8988T (cell line): ENCODE measurements around the gene PKP4.

Source experiments
- DNase-seq: peaks from one replicate; pipeline ENCODE4 v3.0.0; 2011

Gene PKP4

DNA sequence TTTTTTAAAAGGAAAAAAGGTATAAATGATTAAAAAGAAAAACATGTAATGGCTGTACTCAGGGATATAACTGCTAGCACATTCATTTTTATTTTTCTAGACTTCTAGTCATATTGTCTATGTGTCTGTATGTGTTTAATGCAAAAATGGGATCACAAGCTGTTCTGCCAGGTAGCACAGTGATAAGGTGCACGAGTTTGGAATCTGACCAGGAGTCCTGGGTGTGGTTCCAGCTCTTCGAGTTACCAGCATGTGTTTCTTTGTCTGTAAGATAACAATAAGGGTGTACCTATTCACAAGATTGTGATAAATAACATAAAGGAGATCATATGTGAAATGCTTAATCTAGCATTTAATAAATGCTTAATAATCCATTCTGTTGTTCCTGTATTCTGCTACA lies 145.3 kb downstream of the PKP4 start:
- DNase-seq = no peak

GRCh38 chr2:158603205-158603604 lies 146.5 kb downstream of the PKP4 start:
- no peak for DNase-seq

DNA sequence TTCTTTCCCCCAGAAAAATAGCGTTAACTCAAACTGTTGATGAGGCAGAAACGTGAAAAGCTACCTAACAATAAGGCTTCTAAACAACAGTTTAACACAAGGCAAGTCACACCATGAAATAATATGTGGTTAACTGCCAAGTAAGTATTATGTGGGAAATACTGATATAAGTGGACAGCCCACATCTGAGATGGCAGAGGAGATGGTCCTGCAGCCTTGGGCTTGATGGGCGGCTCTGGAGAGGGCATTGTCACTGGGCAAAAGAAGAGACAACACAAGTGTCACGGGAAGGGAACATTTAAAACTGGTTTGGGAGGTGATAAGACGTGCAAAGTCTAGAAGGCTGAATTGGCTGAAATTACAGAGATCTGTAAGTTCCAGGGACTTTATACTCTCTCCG lies 147.2 kb downstream of the PKP4 start:
- no peak for DNase-seq

DNA sequence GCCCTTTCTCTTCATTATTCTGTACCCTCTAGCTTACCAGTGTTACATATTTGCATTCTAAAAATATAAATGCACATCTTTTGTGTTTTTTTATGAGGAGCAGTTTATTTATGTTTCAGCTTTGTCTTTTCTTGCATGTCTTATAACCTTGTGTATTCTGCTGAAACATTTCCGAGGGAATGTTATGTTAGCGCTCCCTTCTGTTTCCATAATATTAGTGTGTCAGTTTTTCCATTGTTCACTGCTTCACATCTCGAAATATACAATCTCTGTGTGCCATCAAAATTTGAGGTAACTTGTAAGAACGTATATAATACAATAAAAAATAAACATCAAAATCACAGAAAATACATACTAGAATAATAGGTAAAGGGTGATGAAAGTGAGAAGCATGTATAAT lies 153.3 kb downstream of the PKP4 start:
- DNase-seq = no peak

GRCh38 chr2:158616480-158617000 lies 159.8 kb downstream of the PKP4 start:
- no peak for DNase-seq

DNA sequence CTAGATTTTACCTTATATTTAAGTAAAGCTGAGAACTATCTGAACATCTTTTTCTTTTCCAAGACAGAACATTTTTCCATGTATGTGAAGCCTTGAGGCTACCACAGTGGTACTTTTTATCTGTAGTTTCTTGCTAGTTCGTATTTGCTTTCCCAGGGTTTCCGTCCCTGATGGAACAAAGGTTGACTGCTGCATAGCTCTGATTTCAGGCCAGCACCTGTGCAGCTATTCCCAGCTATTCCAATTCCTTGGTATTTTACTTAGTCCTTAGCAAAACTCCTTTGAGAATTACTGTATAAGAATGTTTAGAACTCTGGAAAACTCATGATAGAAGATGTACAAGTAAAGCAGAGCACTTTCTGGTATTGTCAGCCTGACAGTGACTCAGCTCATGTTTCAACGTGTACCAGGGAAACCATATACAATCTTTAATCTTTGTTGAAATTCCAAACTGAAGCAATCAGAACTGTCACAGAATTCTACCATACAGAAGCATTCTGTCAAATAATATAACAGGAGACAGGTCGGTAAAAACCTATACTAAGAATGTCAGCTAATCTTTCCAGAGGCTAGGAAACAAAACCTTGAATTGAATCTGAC lies 162.2 kb downstream of the PKP4 start:
- DNase-seq = no peak

- DNase-seq = no peak
Observed at GRCh38 chr2:158619496-158619895, 162.7 kb downstream of the PKP4 start.

DNA sequence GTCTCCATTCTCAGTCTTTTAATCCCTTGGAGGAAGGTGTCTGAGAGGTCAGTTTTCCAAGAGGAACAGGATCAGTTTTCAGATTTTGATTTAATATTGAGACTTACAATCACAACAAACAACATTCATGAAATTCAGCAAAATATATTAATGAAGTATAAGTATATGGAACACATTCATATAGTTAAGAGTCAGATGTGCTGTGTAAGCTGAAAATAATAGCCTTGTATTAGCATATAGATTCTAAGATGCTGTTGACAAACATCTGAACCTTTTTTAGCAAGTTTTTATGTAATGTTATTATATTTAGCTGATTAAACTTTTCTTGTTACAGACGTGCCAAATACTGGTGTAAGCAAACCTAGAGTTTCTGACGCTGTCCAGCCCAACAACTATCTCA lies 163.9 kb downstream of the PKP4 start:
- DNase-seq = no peak

GRCh38 chr2:158624071-158624667 lies 167.4 kb downstream of the PKP4 start:
- DNase-seq = no peak

DNA sequence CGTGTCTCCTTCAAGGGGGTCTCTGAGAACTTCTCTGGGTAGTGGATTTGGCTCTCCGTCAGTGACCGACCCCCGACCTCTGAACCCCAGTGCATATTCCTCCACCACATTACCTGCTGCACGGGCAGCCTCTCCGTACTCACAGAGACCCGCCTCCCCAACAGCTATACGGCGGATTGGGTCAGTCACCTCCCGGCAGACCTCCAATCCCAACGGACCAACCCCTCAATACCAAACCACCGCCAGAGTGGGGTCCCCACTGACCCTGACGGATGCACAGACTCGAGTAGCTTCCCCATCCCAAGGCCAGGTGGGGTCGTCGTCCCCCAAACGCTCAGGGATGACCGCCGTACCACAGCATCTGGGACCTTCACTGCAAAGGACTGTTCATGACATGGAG lies 168.2 kb downstream of the PKP4 start:
- DNase-seq = no peak

- DNase-seq = no peak
Observed at GRCh38 chr2:158629116-158629515, 172.4 kb downstream of the PKP4 start.

- DNase-seq = no peak
Observed at GRCh38 chr2:158633261-158633660, 176.5 kb downstream of the PKP4 start.

- DNase-seq = no peak
Observed at GRCh38 chr2:158634627-158635026, 177.9 kb downstream of the PKP4 start.

GRCh38 chr2:158635961-158636601 lies 179.3 kb downstream of the PKP4 start:
- no peak for DNase-seq

GRCh38 chr2:158637357-158637756 lies 180.6 kb downstream of the PKP4 start:
- DNase-seq = no peak

DNA sequence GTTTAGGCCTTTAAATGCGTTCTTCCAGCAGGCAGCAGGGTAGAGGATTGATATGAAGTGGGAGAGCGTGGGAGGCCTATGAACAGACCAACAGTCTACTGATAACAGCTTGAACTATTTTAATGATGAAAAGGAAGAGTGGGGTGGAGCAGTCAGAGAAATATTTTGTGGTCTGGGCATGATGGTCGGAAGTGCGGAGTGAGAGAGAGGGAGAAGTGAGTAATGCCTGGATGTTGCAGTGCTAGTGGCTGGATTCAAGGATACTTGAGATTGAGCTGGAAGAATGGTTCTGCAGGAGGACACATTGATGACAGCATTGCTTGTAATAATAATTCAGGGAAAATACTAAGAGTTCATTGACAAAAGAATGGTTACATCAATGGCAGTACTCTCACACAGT lies 187.4 kb downstream of the PKP4 start:
- no peak for DNase-seq

DNA sequence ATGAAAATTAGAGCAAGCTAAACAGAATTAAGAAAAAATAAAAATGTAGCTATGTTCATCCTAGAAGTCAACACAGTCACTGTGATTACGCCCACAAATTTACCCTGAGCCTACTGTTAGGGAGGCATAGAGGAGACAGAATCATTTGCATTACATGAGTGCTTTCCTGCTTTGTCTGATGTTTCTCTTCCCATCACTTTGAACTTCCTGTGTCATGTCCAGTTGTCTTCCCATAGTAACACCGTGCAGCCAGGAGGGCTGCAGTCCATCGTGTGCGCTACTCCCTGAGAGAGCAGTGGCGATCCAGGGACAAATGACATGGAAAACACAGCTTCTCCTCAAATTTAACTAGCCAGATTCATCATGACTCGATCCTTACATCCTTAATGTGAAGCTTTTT lies 188.5 kb downstream of the PKP4 start:
- DNase-seq = no peak

DNA sequence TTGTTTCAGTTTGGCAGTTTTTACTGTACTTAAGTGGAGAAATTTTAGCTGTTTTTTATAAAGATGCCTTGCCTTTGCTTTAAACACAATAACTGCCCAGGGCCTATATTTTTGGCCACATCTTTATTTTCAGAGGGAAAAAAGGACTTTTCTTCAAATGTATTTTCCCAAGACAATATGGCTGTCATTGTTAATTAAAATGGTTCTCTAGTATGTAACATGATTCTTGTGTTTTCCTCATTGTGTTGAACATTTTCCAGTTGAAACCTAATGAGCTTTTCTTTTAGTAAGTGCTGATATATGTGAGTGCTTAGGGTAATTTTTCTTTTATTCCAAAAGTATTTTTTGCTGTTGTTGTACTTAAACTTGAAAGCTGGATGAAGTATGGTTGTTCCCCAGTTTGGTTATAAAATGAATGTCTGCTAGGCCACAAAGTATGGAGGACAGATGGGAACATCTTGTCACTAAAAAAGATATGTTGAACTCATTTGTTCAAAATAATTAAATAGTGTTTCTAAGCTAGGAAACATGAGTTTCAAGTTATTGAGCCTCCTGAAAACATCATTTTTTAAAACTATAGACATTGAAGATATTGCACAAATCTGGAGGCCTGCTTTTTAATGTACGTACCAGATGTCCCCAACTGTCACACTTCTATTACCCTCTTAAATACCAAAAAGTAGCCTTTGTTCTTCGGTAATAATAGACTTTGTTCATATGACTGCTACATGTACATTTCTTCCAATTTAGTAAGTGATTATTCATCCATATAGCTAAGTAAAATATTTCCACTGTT lies 190.9 kb downstream of the PKP4 start:
- no peak for DNase-seq

DNA sequence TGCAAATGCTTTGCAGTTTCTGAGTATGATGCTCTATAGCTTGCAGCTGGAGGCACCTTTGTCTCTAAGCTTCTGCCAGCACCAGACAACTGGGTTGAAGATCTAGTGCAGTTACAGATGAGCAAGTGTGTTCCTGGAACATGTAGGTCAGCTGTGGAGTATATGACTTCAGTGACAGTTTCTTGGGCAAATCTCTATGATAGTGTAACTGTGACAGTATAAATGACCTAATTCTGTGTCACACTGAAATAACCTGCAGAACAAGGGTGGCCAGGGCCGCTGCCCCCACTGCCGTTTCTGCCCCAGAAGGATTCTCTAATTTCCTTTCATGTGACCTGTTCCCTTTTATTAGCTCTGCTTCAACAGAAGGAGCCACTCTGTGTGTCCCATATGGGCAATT lies 193.1 kb downstream of the PKP4 start:
- DNase-seq = no peak

DNA sequence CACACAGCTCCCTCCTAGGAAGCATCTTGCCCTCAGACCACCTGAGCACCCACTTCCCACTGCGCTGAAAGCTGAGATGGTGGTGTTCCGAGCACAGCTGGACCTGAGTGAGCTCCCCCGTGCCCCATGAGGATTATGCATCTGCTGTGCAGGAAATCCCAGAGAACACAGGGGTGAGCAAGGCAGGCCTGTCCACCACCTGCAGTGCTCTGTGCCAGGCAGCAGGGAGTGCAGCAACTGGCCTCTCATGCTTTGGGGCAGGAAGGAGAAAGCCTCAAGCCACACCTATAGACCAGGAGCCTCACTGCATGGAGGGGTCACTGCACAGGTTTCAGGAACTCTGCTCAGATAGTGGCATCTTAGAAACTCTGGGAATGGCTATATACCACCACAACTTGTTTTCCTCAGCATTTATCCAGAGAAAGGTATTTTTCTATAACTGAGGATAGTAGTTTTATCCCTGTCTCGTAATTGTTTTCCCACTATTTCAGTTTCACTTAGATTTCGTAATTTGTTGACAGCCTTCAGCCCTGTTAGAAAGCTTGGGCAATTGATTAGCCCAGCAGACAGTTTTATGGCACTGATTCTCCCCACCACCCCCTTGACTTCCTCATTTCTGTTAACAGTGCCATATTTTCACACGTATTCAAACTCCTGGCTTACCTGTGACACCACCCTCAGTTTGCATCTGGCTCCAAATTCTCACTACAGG lies 194.1 kb downstream of the PKP4 start:
- no peak for DNase-seq

- DNase-seq = no peak
Observed at GRCh38 chr2:158651358-158652057, 194.8 kb downstream of the PKP4 start.

DNA sequence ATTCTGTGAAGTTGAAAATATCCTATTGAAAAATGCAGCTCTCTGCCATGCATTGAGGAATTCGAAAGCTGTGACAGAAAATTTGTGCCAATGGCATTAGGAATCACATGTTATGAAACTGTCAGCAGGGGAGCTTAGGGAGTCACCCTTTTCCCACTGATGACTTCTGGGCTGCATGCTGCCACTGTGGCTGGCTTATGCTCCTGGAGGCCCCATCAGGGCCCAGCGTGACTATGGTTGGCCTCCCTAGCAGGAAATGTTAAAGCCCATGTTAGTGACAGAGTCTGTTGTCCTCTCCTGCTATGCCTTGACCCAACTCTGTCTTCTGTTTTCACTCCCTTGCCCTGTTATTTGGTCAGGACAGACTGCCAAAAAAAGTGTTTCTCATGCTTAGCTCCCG lies 198.9 kb downstream of the PKP4 start:
- no peak for DNase-seq
